Measurements from ENCODE around the gene NAA20. TPM values are rescaled to one million over a fixed set of nuclear protein-coding genes. Genes with fewer than 3 reads are reported as not detected.
A peak's percentile ranks its signal among the peaks of the same experiment; 100 is the strongest.

NAA20 gene
- total and polyA plus RNA-seq, 4 donors, result 38.1 to 69.5 (median 48.3) TPM

GRCh38 chr20:20034486-20034885 is 17.3 kb downstream of the NAA20 start:
- Histone ChIP-seq H3K27me3 (ENCODE audit: control insufficient read depth in 1 of 2, insufficient read depth in 2 of 2, low read length in 1 of 2) (no peaks in the 10 kb centered on the region), H3K36me3 (ENCODE audit: control insufficient read depth in 1 of 2, insufficient read depth in 2 of 2, low read length in 1 of 2) (peaks cover 9 to 14% of the 10 kb centered on the region in 2 donors), H3K4me1 (ENCODE audit: control insufficient read depth in 1 of 2, insufficient read depth in 2 of 2, low read length in 2 of 2) (no peaks in the 10 kb centered on the region), H3K9me3 (ENCODE audit: control insufficient read depth, low read length) (no peaks in the 10 kb centered on the region), H3K27ac (ENCODE audit: low read depth in 1 of 2, low read length in 2 of 2) (no peak overlapping the region), H3K4me3 (ENCODE audit: low read length in 2 of 2) (no peak overlapping the region)
- ATAC-seq (ENCODE audit: low FRiP score) (no peak), DNase-seq (no peak)
- WGBS, 2 donors, result 71% methylated on average over 4 of the region's 4 CpGs
- intact Hi-C loops (cut with DNase I), result no loop called here

- Histone ChIP-seq H3K27ac (ENCODE audit: low read depth in 1 of 2, low read length in 2 of 2) (no peak overlapping the region), H3K4me1 (ENCODE audit: control insufficient read depth in 1 of 2, insufficient read depth in 2 of 2, low read length in 2 of 2) (no peaks in the 10 kb centered on the region), H3K36me3 (ENCODE audit: control insufficient read depth in 1 of 2, insufficient read depth in 2 of 2, low read length in 1 of 2) (peaks cover 9 to 15% of the 10 kb centered on the region in 2 donors), H3K4me3 (ENCODE audit: low read length in 2 of 2) (no peak overlapping the region), H3K27me3 (ENCODE audit: control insufficient read depth in 1 of 2, insufficient read depth in 2 of 2, low read length in 1 of 2) (no peaks in the 10 kb centered on the region), H3K9me3 (ENCODE audit: control insufficient read depth, low read length) (no peaks in the 10 kb centered on the region)
- intact Hi-C loops (cut with DNase I), result no loop called here
- WGBS, 2 donors, result 84 to 85% methylated on average over 3 of the region's 3 CpGs
- no peak for DNase-seq
- ATAC-seq (ENCODE audit: low FRiP score), result no peak
These were observed 19.6 kb downstream of the NAA20 start for GRCh38 chr20:20036756-20037155.

GRCh38 chr20:20037960-20038359 is 20.8 kb downstream of the NAA20 start:
- intact Hi-C loops (cut with DNase I), result no loop called here
- Histone ChIP-seq H3K4me1 (ENCODE audit: control insufficient read depth in 1 of 2, insufficient read depth in 2 of 2, low read length in 2 of 2) (no peaks in the 10 kb centered on the region), H3K9me3 (ENCODE audit: control insufficient read depth, low read length) (no peaks in the 10 kb centered on the region), H3K27ac (ENCODE audit: low read depth in 1 of 2, low read length in 2 of 2) (no peak overlapping the region), H3K4me3 (ENCODE audit: low read length in 2 of 2) (no peak overlapping the region), H3K36me3 (ENCODE audit: control insufficient read depth in 1 of 2, insufficient read depth in 2 of 2, low read length in 1 of 2) (peaks cover 15 to 17% of the 10 kb centered on the region in 2 donors), H3K27me3 (ENCODE audit: control insufficient read depth in 1 of 2, insufficient read depth in 2 of 2, low read length in 1 of 2) (no peaks in the 10 kb centered on the region)
- WGBS, 2 donors, result 49 to 53% methylated on average over 5 of the region's 5 CpGs
- ATAC-seq (ENCODE audit: low FRiP score), result no peak
- DNase-seq, result no peak

GRCh38 chr20:20038586-20038985 is 21.4 kb downstream of the NAA20 start:
- Histone ChIP-seq H3K4me3 (ENCODE audit: low read length in 2 of 2) (no peak overlapping the region), H3K36me3 (ENCODE audit: control insufficient read depth in 1 of 2, insufficient read depth in 2 of 2, low read length in 1 of 2) (peaks cover 17 to 19% of the 10 kb centered on the region in 2 donors), H3K9me3 (ENCODE audit: control insufficient read depth, low read length) (no peaks in the 10 kb centered on the region), H3K27me3 (ENCODE audit: control insufficient read depth in 1 of 2, insufficient read depth in 2 of 2, low read length in 1 of 2) (no peaks in the 10 kb centered on the region), H3K4me1 (ENCODE audit: control insufficient read depth in 1 of 2, insufficient read depth in 2 of 2, low read length in 2 of 2) (no peaks in the 10 kb centered on the region), H3K27ac (ENCODE audit: low read depth in 1 of 2, low read length in 2 of 2) (no peak overlapping the region)
- no peak for ATAC-seq (ENCODE audit: low FRiP score)
- intact Hi-C loops (cut with DNase I), result no loop called here
- no peak for DNase-seq
- 90 to 92% methylated on average over 6 of the region's 6 CpGs for WGBS, 2 donors

GRCh38 chr20:20039752-20040387 is 22.7 kb downstream of the NAA20 start:
- ATAC-seq (ENCODE audit: low FRiP score) (no peak), DNase-seq (no peak)
- H3K27ac ChIP-seq (ENCODE audit: low read depth in 1 of 2, low read length in 2 of 2), result no peak overlapping the region
- no peaks in the 10 kb centered on the region for H3K9me3 ChIP-seq (ENCODE audit: control insufficient read depth, low read length)
- no peaks in the 10 kb centered on the region for H3K4me1 ChIP-seq (ENCODE audit: control insufficient read depth in 1 of 2, insufficient read depth in 2 of 2, low read length in 2 of 2)
- no peaks in the 10 kb centered on the region for H3K27me3 ChIP-seq (ENCODE audit: control insufficient read depth in 1 of 2, insufficient read depth in 2 of 2, low read length in 1 of 2)
- H3K36me3 ChIP-seq (ENCODE audit: control insufficient read depth in 1 of 2, insufficient read depth in 2 of 2, low read length in 1 of 2), result peaks cover 13 to 21% of the 10 kb centered on the region in 2 donors
- intact Hi-C loops (cut with DNase I), result no loop called here
- WGBS, 2 donors, result 90 to 93% methylated on average over 6 of the region's 6 CpGs
- no peak overlapping the region for H3K4me3 ChIP-seq (ENCODE audit: low read length in 2 of 2)

- WGBS, 2 donors, result 1% methylated on average over 13 of the region's 13 CpGs
- Histone ChIP-seq H3K27ac (ENCODE audit: low read depth in 1 of 2, low read length in 2 of 2) (peak overlapping the region in 1 of 2 donors; percentile 60), H3K4me3 (ENCODE audit: low read length in 2 of 2) (peak overlapping the region; percentile 50 to 75), H3K4me1 (ENCODE audit: control insufficient read depth in 1 of 2, insufficient read depth in 2 of 2, low read length in 2 of 2) (peaks cover 0 to 3% of the 10 kb centered on the region in 2 donors), H3K27me3 (ENCODE audit: control insufficient read depth in 1 of 2, insufficient read depth in 2 of 2, low read length in 1 of 2) (no peaks in the 10 kb centered on the region), H3K36me3 (ENCODE audit: control insufficient read depth in 1 of 2, insufficient read depth in 2 of 2, low read length in 1 of 2) (peaks cover 6 to 8% of the 10 kb centered on the region in 2 donors), H3K9me3 (ENCODE audit: control insufficient read depth, low read length) (no peaks in the 10 kb centered on the region)
- DNase-seq (no peak), ATAC-seq (ENCODE audit: low FRiP score) (no peak)
- intact Hi-C loops (cut with DNase I), result loop anchor here in 1 of 2 donors (5.0 kb wide), 1 partner anchor 1464 kb away; the partner anchor contains the start of gene DTD1
These were observed 34.6 kb downstream of the NAA20 start for GRCh38 chr20:20051767-20052073.

- peak within 1 kb of the TSS in 1 of 2 donors; percentile 60 for H3K27ac ChIP-seq (ENCODE audit: low read depth in 1 of 2, low read length in 2 of 2)
- peaks cover 5 to 8% of the 10 kb centered on the region in 2 donors for H3K36me3 ChIP-seq (ENCODE audit: control insufficient read depth in 1 of 2, insufficient read depth in 2 of 2, low read length in 1 of 2)
- ATAC-seq (ENCODE audit: low FRiP score) (peak; percentile 100), DNase-seq (peak; percentile 98)
- H3K9me3 ChIP-seq (ENCODE audit: control insufficient read depth, low read length), result no peaks in the 10 kb centered on the region
- peak within 1 kb of the TSS; percentile 50 to 75 for H3K4me3 ChIP-seq (ENCODE audit: low read length in 2 of 2)
- 0% methylated on average over 67 of the region's 67 CpGs for WGBS, 2 donors
- H3K27me3 ChIP-seq (ENCODE audit: control insufficient read depth in 1 of 2, insufficient read depth in 2 of 2, low read length in 1 of 2), result no peaks in the 10 kb centered on the region
- intact Hi-C loops (cut with DNase I), result loop anchor here in 1 of 2 donors (5.0 kb wide), 1 partner anchor 1465 kb away; the partner anchor contains the start of gene DTD1
- H3K4me1 ChIP-seq (ENCODE audit: control insufficient read depth in 1 of 2, insufficient read depth in 2 of 2, low read length in 2 of 2), result peaks cover 0 to 3% of the 10 kb centered on the region in 2 donors
These were observed 35.2 kb downstream of the NAA20 start, which contains the start of the genes CFAP61 and CRNKL1 for GRCh38 chr20:20052074-20052970. CFAP61 (plus strand) TSS chr20:20052532; CDS start chr20:20056654, 4,122 bp downstream. CRNKL1 (minus strand) TSS chr20:20052466; CDS start chr20:20052342, 124 bp downstream.

GRCh38 chr20:20060234-20060998 is 43.3 kb downstream of the NAA20 start:
- DNase-seq (no peak), ATAC-seq (ENCODE audit: low FRiP score) (no peak)
- Histone ChIP-seq H3K4me1 (ENCODE audit: control insufficient read depth in 1 of 2, insufficient read depth in 2 of 2, low read length in 2 of 2) (no peaks in the 10 kb centered on the region), H3K4me3 (ENCODE audit: low read length in 2 of 2) (no peak overlapping the region), H3K36me3 (ENCODE audit: control insufficient read depth in 1 of 2, insufficient read depth in 2 of 2, low read length in 1 of 2) (no peaks in the 10 kb centered on the region), H3K27me3 (ENCODE audit: control insufficient read depth in 1 of 2, insufficient read depth in 2 of 2, low read length in 1 of 2) (no peaks in the 10 kb centered on the region), H3K9me3 (ENCODE audit: control insufficient read depth, low read length) (no peaks in the 10 kb centered on the region), H3K27ac (ENCODE audit: low read depth in 1 of 2, low read length in 2 of 2) (no peak overlapping the region)
- intact Hi-C loops (cut with DNase I), result no loop called here
- WGBS, 2 donors, result 81% methylated on average over 6 of the region's 6 CpGs
